Skeletal muscle satellite cell (primary cell): Measurements from ENCODE around the gene TLE3. TPM values are rescaled to one million over a fixed set of nuclear protein-coding genes. Genes with fewer than 3 reads are reported as not detected.
A peak's percentile ranks its signal among the peaks of the same experiment; 100 is the strongest.

Experiments used
- H3K27me3 ChIP-seq: 2 replicates; pipeline ENCODE4 v1.7.0; 2013; ENCODE audit warnings: low read length; ENCODE audit not compliant: control insufficient read depth, insufficient read depth
- H3K36me3 ChIP-seq: 2 replicates; pipeline ENCODE4 v1.7.0; 2013; ENCODE audit warnings: mild to moderate bottlenecking, control low read depth, low read length; ENCODE audit not compliant: insufficient read depth
- H3K4me1 ChIP-seq: 2 replicates; pipeline ENCODE4 v1.7.0; 2013; ENCODE audit warnings: low read length; ENCODE audit not compliant: control insufficient read depth, insufficient read depth
- H3K4me2 ChIP-seq: 2 replicates; pipeline ENCODE4 v1.7.0; 2013; ENCODE audit warnings: mild to moderate bottlenecking, low read length
- H3K4me3 ChIP-seq: 2 replicates; pipeline ENCODE4 v1.7.0; 2013; ENCODE audit warnings: low read length
- H3K9ac ChIP-seq: 2 replicates; pipeline ENCODE4 v1.7.0; 2013; ENCODE audit warnings: mild to moderate bottlenecking, low read depth, low read length, moderate library complexity
- H3K9me3 ChIP-seq: replicated peaks from 2 replicates; pipeline ENCODE4 v1.7.0; 2013; ENCODE audit warnings: mild to moderate bottlenecking, control low read depth, low read length
- total RNA-seq: library from RNA; depleted of rRNA; stranded (reverse); fragments of >200 nt; gene quantifications from 2 replicates; pipeline ENCODE4 v1.2.3, GENCODE V29; 2012; rRNA removed

The TLE3 gene
- 22.8 and 29.9 TPM in 2 replicates for total RNA-seq

- Histone ChIP-seq H3K4me1 (peaks cover 58% of the 10 kb centered on the region), H3K9me3 (no peaks in the 10 kb centered on the region), H3K27me3 (peaks cover 6% of the 10 kb centered on the region), H3K9ac (peak within 1 kb of the TSS; percentile 88), H3K4me3 (peak within 1 kb of the TSS; percentile 97), H3K4me2 (peak within 1 kb of the TSS; percentile 92), H3K36me3 (peaks cover 9% of the 10 kb centered on the region)
These were observed at the start of gene TLE3 for GRCh38 chr15:70097321-70098152. TSS of gene TLE3 (minus strand) at chr15:70097917. CDS start at chr15:70096798, 1,119 bp downstream.

GRCh38 chr15:70147178-70147760 lies 49.6 kb upstream of the TLE3 start:
- Histone ChIP-seq H3K27me3 (peaks cover 5% of the 10 kb centered on the region), H3K9me3 (no peaks in the 10 kb centered on the region), H3K36me3 (no peaks in the 10 kb centered on the region), H3K4me2 (no peak overlapping the region), H3K9ac (no peak overlapping the region), H3K4me3 (no peak overlapping the region), H3K4me1 (peaks cover 16% of the 10 kb centered on the region)

- Histone ChIP-seq H3K4me2 (no peak overlapping the region), H3K27me3 (peaks cover 5% of the 10 kb centered on the region), H3K36me3 (no peaks in the 10 kb centered on the region), H3K4me3 (no peak overlapping the region), H3K9me3 (no peaks in the 10 kb centered on the region), H3K4me1 (peaks cover 16% of the 10 kb centered on the region), H3K9ac (no peak overlapping the region)
These were observed 49.1 kb upstream of the TLE3 start for GRCh38 chr15:70146771-70147170.

- H3K4me2 ChIP-seq, result no peak overlapping the region
- H3K27me3 ChIP-seq, result peaks cover 9% of the 10 kb centered on the region
- H3K4me3 ChIP-seq, result no peak overlapping the region
- no peak overlapping the region for H3K9ac ChIP-seq
- H3K36me3 ChIP-seq, result no peaks in the 10 kb centered on the region
- peaks cover 15% of the 10 kb centered on the region for H3K4me1 ChIP-seq
- no peaks in the 10 kb centered on the region for H3K9me3 ChIP-seq
These were observed 48.4 kb upstream of the TLE3 start for GRCh38 chr15:70146162-70146561.

GRCh38 chr15:70145261-70145660 lies 47.5 kb upstream of the TLE3 start:
- Histone ChIP-seq H3K4me1 (peaks cover 15% of the 10 kb centered on the region), H3K9ac (no peak overlapping the region), H3K36me3 (no peaks in the 10 kb centered on the region), H3K4me3 (no peak overlapping the region), H3K4me2 (no peak overlapping the region), H3K9me3 (no peaks in the 10 kb centered on the region), H3K27me3 (peaks cover 9% of the 10 kb centered on the region)

- no peaks in the 10 kb centered on the region for H3K9me3 ChIP-seq
- peak overlapping the region; percentile 35 for H3K4me2 ChIP-seq
- H3K36me3 ChIP-seq, result no peaks in the 10 kb centered on the region
- peak overlapping the region; percentile 33 for H3K9ac ChIP-seq
- peak overlapping the region; percentile 8 for H3K4me3 ChIP-seq
- peaks cover 15% of the 10 kb centered on the region for H3K4me1 ChIP-seq
- H3K27me3 ChIP-seq, result peaks cover 24% of the 10 kb centered on the region
These were observed 44.8 kb upstream of the TLE3 start for GRCh38 chr15:70142322-70143191.

GRCh38 chr15:70142072-70142321 lies 44.3 kb upstream of the TLE3 start:
- no peak overlapping the region for H3K4me2 ChIP-seq
- no peaks in the 10 kb centered on the region for H3K36me3 ChIP-seq
- H3K9ac ChIP-seq, result no peak overlapping the region
- peaks cover 24% of the 10 kb centered on the region for H3K27me3 ChIP-seq
- H3K4me1 ChIP-seq, result peaks cover 15% of the 10 kb centered on the region
- H3K4me3 ChIP-seq, result no peak overlapping the region
- H3K9me3 ChIP-seq, result no peaks in the 10 kb centered on the region

GRCh38 chr15:70141376-70142071 lies 43.8 kb upstream of the TLE3 start:
- H3K9ac ChIP-seq, result no peak overlapping the region
- H3K36me3 ChIP-seq, result no peaks in the 10 kb centered on the region
- peaks cover 15% of the 10 kb centered on the region for H3K4me1 ChIP-seq
- H3K4me3 ChIP-seq, result no peak overlapping the region
- peaks cover 24% of the 10 kb centered on the region for H3K27me3 ChIP-seq
- peak overlapping the region; percentile 18 for H3K4me2 ChIP-seq
- H3K9me3 ChIP-seq, result no peaks in the 10 kb centered on the region

GRCh38 chr15:70140543-70141375 lies 43.0 kb upstream of the TLE3 start:
- peaks cover 24% of the 10 kb centered on the region for H3K27me3 ChIP-seq
- no peak overlapping the region for H3K9ac ChIP-seq
- no peak overlapping the region for H3K4me3 ChIP-seq

GRCh38 chr15:70140025-70140542 lies 42.4 kb upstream of the TLE3 start:
- no peak overlapping the region for H3K4me3 ChIP-seq
- H3K9ac ChIP-seq, result no peak overlapping the region
- peaks cover 29% of the 10 kb centered on the region for H3K27me3 ChIP-seq
- peaks cover 15% of the 10 kb centered on the region for H3K4me1 ChIP-seq
- no peaks in the 10 kb centered on the region for H3K36me3 ChIP-seq
- no peaks in the 10 kb centered on the region for H3K9me3 ChIP-seq
- H3K4me2 ChIP-seq, result no peak overlapping the region

More at GRCh38 chr15:70140543-70141375, 43.0 kb upstream of the TLE3 start:
- H3K4me1 ChIP-seq, result peaks cover 15% of the 10 kb centered on the region
- H3K36me3 ChIP-seq, result no peaks in the 10 kb centered on the region
- H3K4me2 ChIP-seq, result peak overlapping the region; percentile 18
- H3K9me3 ChIP-seq, result no peaks in the 10 kb centered on the region
